PC-3 (cell line): ENCODE results near the gene PXK. TPM values are rescaled to one million over a fixed set of nuclear protein-coding genes. Genes with fewer than 3 reads are reported as not detected.
A peak's percentile ranks its signal among the peaks of the same experiment; 100 is the strongest.

Source experiments
- ATAC-seq: fragments of 200-7000 bp; cut with Tn5 transposase; 2 replicates; pipeline ENCODE4 v1.9.1; 2020; ENCODE audit warnings: mild to moderate bottlenecking, moderate library complexity
- BruUV-seq: library from RNA; stranded (reverse); fragments of 400-500 nt; replicated peaks from 2 replicates; lab custom pipeline; 2021; lab: Mats Ljungman, UMichigan
- CTCF ChIA-PET: fragments of 300-600 bp; sonication (Branson Sonifier 250); formaldehyde crosslinking; loops from one replicate; lab custom pipeline; 2022; ENCODE audit warnings: antibody characterized with exemption; lab: Charles Lee
- POLR2A ChIA-PET: fragments of 300-600 bp; sonication (Branson Sonifier 250); formaldehyde crosslinking; loops from one replicate; lab custom pipeline; 2022; ENCODE audit warnings: antibody characterized with exemption; ENCODE audit not compliant: unreplicated experiment; lab: Charles Lee
- DNase-seq: peaks from one replicate; pipeline ENCODE4 v3.0.0-alpha.2; 2015
- H2AFZ ChIP-seq: fragments of 300-600 bp; sonication (generic); 2 replicates; pipeline ENCODE4 v1.6.0; 2016; ENCODE audit warnings: antibody characterized with exemption, low read length
- H3F3A ChIP-seq: fragments of 300-600 bp; sonication (generic); one replicate; pipeline ENCODE4 v1.6.0; 2017; ENCODE audit warnings: antibody characterized with exemption, low read length, control low read depth, mild to moderate bottlenecking; ENCODE audit not compliant: unreplicated experiment
- H3K27ac ChIP-seq: fragments of 300-600 bp; sonication (generic); 2 replicates; pipeline ENCODE4 v1.5.1; 2016; ENCODE audit warnings: mild to moderate bottlenecking, low read length
- H3K27me3 ChIP-seq: fragments of 300-600 bp; sonication (generic); 2 replicates; pipeline ENCODE4 v1.6.1; 2016; ENCODE audit warnings: low read length, mixed read lengths
- H3K36me3 ChIP-seq: fragments of 300-600 bp; sonication (generic); 2 replicates; pipeline ENCODE4 v1.6.1; 2016; ENCODE audit warnings: low read depth, mixed run types, low read length, mixed read lengths
- H3K4me1 ChIP-seq: fragments of 300-600 bp; sonication (generic); 2 replicates; pipeline ENCODE4 v1.5.1; 2016; ENCODE audit warnings: low read length; ENCODE audit not compliant: insufficient read depth
- H3K4me2 ChIP-seq: fragments of 300-600 bp; sonication (generic); 2 replicates; pipeline ENCODE4 v1.6.0; 2016; ENCODE audit warnings: low read length
- H3K4me3 ChIP-seq: fragments of 300-600 bp; sonication (generic); 2 replicates; pipeline ENCODE4 v1.5.1; 2016; ENCODE audit warnings: mild to moderate bottlenecking, low read length, mixed read lengths
- H3K79me2 ChIP-seq: fragments of 300-600 bp; sonication (generic); 2 replicates; pipeline ENCODE4 v1.6.1; 2017; ENCODE audit warnings: low read length, mixed read lengths
- H3K9ac ChIP-seq: fragments of 300-600 bp; sonication (generic); 2 replicates; pipeline ENCODE4 v1.6.0; 2016; ENCODE audit warnings: mild to moderate bottlenecking, low read length
- H3K9me2 ChIP-seq: fragments of 300-600 bp; sonication (generic); replicated peaks from 2 replicates; pipeline ENCODE4 v1.6.1; 2016; ENCODE audit warnings: mixed run types, low read length, mixed read lengths
- H3K9me3 ChIP-seq: fragments of 300-600 bp; sonication (generic); 2 replicates; pipeline ENCODE4 v1.6.1; 2016; ENCODE audit warnings: low read length, mixed read lengths
- H4K20me1 ChIP-seq: fragments of 300-600 bp; sonication (generic); 2 replicates; pipeline ENCODE4 v1.6.1; 2016; ENCODE audit warnings: low read length, mixed read lengths
- EZH2 ChIP-seq: fragments of 300-600 bp; sonication (generic); IDR thresholded peaks from one replicate; pipeline ENCODE4 v1.6.1; 2017; ENCODE audit warnings: antibody characterized with exemption, mild to moderate bottlenecking, low read length; ENCODE audit not compliant: unreplicated experiment
- EZH2phosphoT487 ChIP-seq: fragments of 300-600 bp; sonication (generic); IDR thresholded peaks from 2 replicates; pipeline ENCODE4 v1.6.1; 2018; ENCODE audit warnings: mild to moderate bottlenecking, antibody characterized with exemption, low read length, borderline replicate concordance
- intact Hi-C: fragments of 100-400 bp; cut with micrococcal nuclease; formaldehyde crosslinking; loops from 2 replicates; pipeline ENCODE4 v1.9.0; 2023
- total RNA-seq: library from RNA; depleted of rRNA; stranded (reverse); fragments of >200 nt; gene quantifications from 2 replicates; pipeline ENCODE4 v1.2.3, GENCODE V29; 2014
- TF ChIP-seq, protein P1 (sequence below): fragments of 300-600 bp; sonication (generic); conservative IDR thresholded peaks from 2 replicates; pipeline ENCODE4 v1.5.1; 2017; ENCODE audit warnings: antibody characterized with exemption, low read depth, mild to moderate bottlenecking, low read length

PXK gene
- total RNA-seq, 1 experiment from 2014 or later = 14.5 TPM

GRCh38 chr3:58308728-58309127 is 24.0 kb upstream of the PXK start:
- ChIA-PET CTCF (no interaction called here), POLR2A (interaction anchor here (0.6 kb wide), 1 partner anchor 257 kb away, joined by 3 read pairs; no protein-coding TSS in a partner anchor)
- Histone ChIP-seq H3F3A (no peaks in the 10 kb centered on the region), H2AFZ (no peak overlapping the region), H3K27me3 (no peaks in the 10 kb centered on the region), H3K9me2 (no peaks in the 10 kb centered on the region), H4K20me1 (peaks cover 22% of the 10 kb centered on the region), H3K27ac (no peak overlapping the region), H3K4me1 (peaks cover 11% of the 10 kb centered on the region), H3K36me3 (peaks cover 34% of the 10 kb centered on the region), H3K4me3 (no peak overlapping the region), H3K9me3 (no peaks in the 10 kb centered on the region), H3K4me2 (peak overlapping the region; percentile 91; the same call in 1 of the 2 replicates), H3K79me2 (peaks cover 50% of the 10 kb centered on the region), H3K9ac (no peak overlapping the region)
- ATAC-seq = no peak
- intact Hi-C loops = no loop called here
- no peak for TF ChIP-seq EZH2phosphoT487
- no peak for TF ChIP-seq EZH2
- TF ChIP-seq, protein P1, sequence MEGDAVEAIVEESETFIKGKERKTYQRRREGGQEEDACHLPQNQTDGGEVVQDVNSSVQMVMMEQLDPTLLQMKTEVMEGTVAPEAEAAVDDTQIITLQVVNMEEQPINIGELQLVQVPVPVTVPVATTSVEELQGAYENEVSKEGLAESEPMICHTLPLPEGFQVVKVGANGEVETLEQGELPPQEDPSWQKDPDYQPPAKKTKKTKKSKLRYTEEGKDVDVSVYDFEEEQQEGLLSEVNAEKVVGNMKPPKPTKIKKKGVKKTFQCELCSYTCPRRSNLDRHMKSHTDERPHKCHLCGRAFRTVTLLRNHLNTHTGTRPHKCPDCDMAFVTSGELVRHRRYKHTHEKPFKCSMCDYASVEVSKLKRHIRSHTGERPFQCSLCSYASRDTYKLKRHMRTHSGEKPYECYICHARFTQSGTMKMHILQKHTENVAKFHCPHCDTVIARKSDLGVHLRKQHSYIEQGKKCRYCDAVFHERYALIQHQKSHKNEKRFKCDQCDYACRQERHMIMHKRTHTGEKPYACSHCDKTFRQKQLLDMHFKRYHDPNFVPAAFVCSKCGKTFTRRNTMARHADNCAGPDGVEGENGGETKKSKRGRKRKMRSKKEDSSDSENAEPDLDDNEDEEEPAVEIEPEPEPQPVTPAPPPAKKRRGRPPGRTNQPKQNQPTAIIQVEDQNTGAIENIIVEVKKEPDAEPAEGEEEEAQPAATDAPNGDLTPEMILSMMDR = no peak
- no TSS peak for BruUV-seq
- no peak for DNase-seq

- H4K20me1 ChIP-seq = no peaks in the 10 kb centered on the region
- CTCF ChIA-PET = no interaction called here
- intact Hi-C loops = no loop called here
- H3K27me3 ChIP-seq = no peaks in the 10 kb centered on the region
- H3K4me2 ChIP-seq = no peak overlapping the region
- H2AFZ ChIP-seq = no peak overlapping the region
- ATAC-seq (no peak), DNase-seq (no peak)
- H3K27ac ChIP-seq = no peak overlapping the region
- POLR2A ChIA-PET = no interaction called here
- peaks cover 48% of the 10 kb centered on the region for H3K36me3 ChIP-seq
- H3K9me2 ChIP-seq = no peaks in the 10 kb centered on the region
- no peak for TF ChIP-seq EZH2
- no peaks in the 10 kb centered on the region for H3K79me2 ChIP-seq
- no peaks in the 10 kb centered on the region for H3K9me3 ChIP-seq
- H3K4me1 ChIP-seq = no peaks in the 10 kb centered on the region
- peaks cover 3% of the 10 kb centered on the region for H3F3A ChIP-seq
- H3K4me3 ChIP-seq = no peak overlapping the region
- H3K9ac ChIP-seq = no peak overlapping the region
- BruUV-seq = TSS peak; percentile 18
Observed at GRCh38 chr3:58317811-58318210, 14.9 kb upstream of the PXK start.

DNA sequence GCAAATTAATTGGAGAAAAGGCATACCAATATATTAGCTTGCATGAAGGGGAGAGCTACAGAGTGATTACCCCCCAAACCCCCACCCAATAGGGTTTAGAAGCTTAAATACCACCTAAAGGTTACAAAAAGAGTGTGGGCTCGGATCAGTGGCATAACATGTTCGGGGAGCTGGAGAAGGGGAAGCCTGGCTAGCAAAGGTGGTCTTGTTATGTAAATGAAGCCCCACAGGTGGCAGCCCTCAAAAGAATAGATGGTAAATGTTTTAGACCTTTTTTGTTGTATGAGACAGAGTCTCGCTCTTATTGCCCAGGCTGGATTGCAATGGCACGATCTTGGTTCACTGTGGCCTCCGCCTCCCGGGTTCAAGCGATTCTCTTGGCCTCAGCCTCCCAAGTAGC is 10.9 kb upstream of the PXK start:
- H3K9me2 ChIP-seq = no peaks in the 10 kb centered on the region
- POLR2A ChIA-PET = no interaction called here
- TF ChIP-seq, protein P1 = no peak
- TF ChIP-seq EZH2 = no peak
- TF ChIP-seq EZH2phosphoT487 = no peak
- no peak for DNase-seq
- H3K36me3 ChIP-seq = peaks cover 22% of the 10 kb centered on the region
- no peaks in the 10 kb centered on the region for H3K27me3 ChIP-seq
- H3K4me2 ChIP-seq = no peak overlapping the region
- ATAC-seq = no peak
- no peak overlapping the region for H3K4me3 ChIP-seq
- no peaks in the 10 kb centered on the region for H3K4me1 ChIP-seq
- no peaks in the 10 kb centered on the region for H3K9me3 ChIP-seq
- intact Hi-C loops = loop anchor here (1.0 kb wide), 1 partner anchor 93 kb away; no protein-coding TSS in a partner anchor
- H2AFZ ChIP-seq = no peak overlapping the region
- H3F3A ChIP-seq = no peaks in the 10 kb centered on the region
- CTCF ChIA-PET = no interaction called here
- H4K20me1 ChIP-seq = no peaks in the 10 kb centered on the region
- H3K27ac ChIP-seq = no peak overlapping the region
- no peaks in the 10 kb centered on the region for H3K79me2 ChIP-seq
- no TSS peak for BruUV-seq
- no peak overlapping the region for H3K9ac ChIP-seq
